8988T (cell line): ENCODE measurements around the gene SPTLC2.

ENCODE experiments used
- DNase-seq: peaks from one replicate; pipeline ENCODE4 v3.0.0; 2011

Gene SPTLC2

GRCh38 chr14:77458249-77458950 is 158.0 kb downstream of the SPTLC2 start:
- DNase-seq, result no peak

DNA sequence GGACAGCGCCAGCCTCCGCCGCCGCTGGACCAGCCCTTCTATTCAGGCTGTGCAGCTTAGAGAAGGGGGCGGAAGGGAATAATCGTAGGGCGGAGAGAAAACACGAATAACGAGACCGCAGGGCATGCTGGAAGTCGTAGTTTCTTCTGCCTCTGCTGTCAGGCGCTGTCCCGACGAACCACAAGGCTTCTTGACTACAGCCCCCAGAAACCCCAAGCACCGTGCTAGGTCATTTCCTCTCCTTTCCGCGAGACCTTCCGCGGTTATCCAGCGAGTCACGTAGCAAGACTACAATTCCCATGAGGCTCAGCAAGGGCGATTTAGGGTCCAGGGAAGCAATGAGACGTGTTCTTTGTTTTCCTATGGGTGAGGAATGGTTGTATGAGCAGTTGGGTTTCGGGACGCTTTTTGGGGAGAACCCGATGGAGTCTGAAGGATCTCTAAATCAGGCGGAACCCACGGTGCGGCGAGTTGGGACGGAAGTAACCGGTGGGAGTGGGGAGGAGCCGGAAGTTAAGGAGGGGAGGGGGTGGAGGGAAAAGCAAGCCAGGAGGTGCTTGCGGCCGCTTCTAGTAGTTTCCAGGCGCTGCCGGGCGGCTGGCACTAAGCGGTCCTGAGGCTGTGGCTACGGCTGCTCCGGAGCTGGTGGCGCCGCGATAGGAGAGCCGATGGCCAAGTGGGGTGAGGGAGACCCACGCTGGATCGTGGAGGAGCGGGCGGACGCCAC is 158.8 kb downstream of the SPTLC2 start, which contains the start of the genes AHSA1 and VIPAS39:
Gene AHSA1, plus strand, starts transcription at position 572 of the 727 bp plus-strand sequence. Its CDS starts 97 bp downstream, at position 669.
Gene VIPAS39, minus strand, starts transcription at position 80 of the 727 bp plus-strand sequence. CDS start 3,499 bp downstream, outside the sequence.
- peak; percentile 71 for DNase-seq

DNA sequence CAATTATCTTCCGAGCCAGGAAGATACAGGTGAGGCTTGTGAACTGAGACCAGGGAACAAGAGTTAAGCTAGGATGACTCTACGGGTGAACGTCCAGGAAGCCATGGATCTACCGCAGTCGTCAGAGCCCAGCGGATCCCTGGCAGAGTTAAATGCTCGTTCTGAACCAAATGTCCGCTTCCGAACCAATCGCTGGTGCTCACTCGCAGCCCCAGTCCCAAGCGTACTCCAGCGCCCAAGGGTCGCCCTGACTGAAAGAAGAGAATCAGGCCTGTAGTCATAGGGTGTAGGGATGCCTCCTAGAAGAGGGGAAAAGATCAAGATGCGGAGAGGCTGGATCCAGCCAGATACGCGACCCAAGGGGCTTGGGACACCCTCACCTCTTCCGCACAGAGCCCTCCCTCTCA is 159.3 kb downstream of the SPTLC2 start:
- DNase-seq, result no peak
